Peyer's patch (tissue), 4 donors: ENCODE results near the gene KCNQ1. TPM values are rescaled to one million over a fixed set of nuclear protein-coding genes. Genes with fewer than 3 reads are reported as not detected.

ENCODE experiments used
- DNase-seq, 3 donors: peaks; one replicate each; pipeline ENCODE4 v3.0.0-alpha.2; 2017 to 2019
- H3K27ac ChIP-seq, 4 donors: fragments of 200-600 bp; sonication (generic); one replicate each; pipeline ENCODE4 v1.5.1; 2016 to 2019
- H3K27me3 ChIP-seq, 2 donors: fragments of 200-600 bp; sonication (generic); one replicate each; pipeline ENCODE4 v1.5.1; 2019
- H3K36me3 ChIP-seq, 3 donors: fragments of 200-600 bp; sonication (generic); one replicate each; pipeline ENCODE4 v1.5.1; 2016 to 2019
- H3K4me1 ChIP-seq, 4 donors: fragments of 200-600 bp; sonication (generic); one replicate each; pipeline ENCODE4 v1.5.1; 2016 to 2019
- H3K4me3 ChIP-seq, 4 donors: fragments of 200-600 bp; sonication (generic); 1 replicate in 3 of 4; 2 replicates in 1 of 4; pipeline ENCODE4 v1.5.1; 2016 to 2019; ENCODE audit warnings: mild to moderate bottlenecking in 1 of 4
- H3K9me3 ChIP-seq, 4 donors: fragments of 200-600 bp; sonication (generic); one replicate each; pipeline ENCODE4 v1.5.1; 2016 to 2019; ENCODE audit warnings: mild to moderate bottlenecking in 1 of 4
- CTCF ChIP-seq, 6 experiments: fragments of 450-650 bp in 4 of 6; fragments of 200-600 bp in 2 of 6; sonication (generic) in 1 of 6; IDR thresholded peaks; one replicate each; pipeline ENCODE4 v1.5.1; 2017 to 2019; ENCODE audit warnings: antibody characterized with exemption in 6 of 6, mild to moderate bottlenecking in 3 of 6, moderate library complexity in 1 of 6
- POLR2A ChIP-seq, 2 donors: fragments of 450-650 bp; IDR thresholded peaks; one replicate each; pipeline ENCODE4 v1.5.1; 2017; ENCODE audit warnings: antibody characterized with exemption in 2 of 2, mild to moderate bottlenecking in 2 of 2, moderate library complexity in 2 of 2
- total RNA-seq, 4 donors: library from RNA; depleted of rRNA; stranded (reverse); fragments of >200 nt; gene quantifications; one replicate each; pipeline ENCODE4 v1.1.0, GENCODE V29; 2016

KCNQ1 gene
- total RNA-seq, 4 donors from 2014 or later, result 50.6 to 66.4 (median 54.2) TPM

- peaks cover 0 to 5% (median 0%) of the 10 kb centered on the region in 4 donors for H3K4me1 ChIP-seq
- no peak overlapping the region for H3K27ac ChIP-seq
- TF ChIP-seq CTCF (IDR thresholded peaks at IDR 0.05) (no peak), POLR2A (IDR thresholded peaks at IDR 0.05) (no peak)
- H3K27me3 ChIP-seq, result no peaks in the 10 kb centered on the region
- H3K36me3 ChIP-seq, result no peaks in the 10 kb centered on the region
- peak in 1 of 3 donors; percentile 20 for DNase-seq
- H3K4me3 ChIP-seq, result no peak overlapping the region
- H3K9me3 ChIP-seq, result no peaks in the 10 kb centered on the region
Observed at GRCh38 chr11:2701898-2702434, 257.2 kb downstream of the KCNQ1 start.

- TF ChIP-seq POLR2A (IDR thresholded peaks at IDR 0.05) (no peak), CTCF (IDR thresholded peaks at IDR 0.05) (no peak)
- H3K27me3 ChIP-seq, result no peaks in the 10 kb centered on the region
- no peak overlapping the region for H3K4me3 ChIP-seq
- DNase-seq, result peak in 1 of 3 donors; percentile 46
- peaks cover 0 to 5% (median 0%) of the 10 kb centered on the region in 4 donors for H3K4me1 ChIP-seq
- no peaks in the 10 kb centered on the region for H3K9me3 ChIP-seq
- no peak overlapping the region for H3K27ac ChIP-seq
- H3K36me3 ChIP-seq, result no peaks in the 10 kb centered on the region
Observed at GRCh38 chr11:2702771-2703362, 258.1 kb downstream of the KCNQ1 start.

GRCh38 chr11:2703363-2704141 lies 258.7 kb downstream of the KCNQ1 start:
- H3K27ac ChIP-seq, result no peak overlapping the region
- peak in 1 of 3 donors; percentile 34 for DNase-seq
- no peaks in the 10 kb centered on the region for H3K36me3 ChIP-seq
- TF ChIP-seq CTCF (IDR thresholded peaks at IDR 0.05) (no peak), POLR2A (IDR thresholded peaks at IDR 0.05) (no peak)
- no peaks in the 10 kb centered on the region for H3K27me3 ChIP-seq
- H3K9me3 ChIP-seq, result no peaks in the 10 kb centered on the region
- H3K4me3 ChIP-seq, result no peak overlapping the region
- H3K4me1 ChIP-seq, result peaks cover 0 to 7% (median 0%) of the 10 kb centered on the region in 4 donors

- DNase-seq, result peak in 1 of 3 donors; percentile 15
- Histone ChIP-seq H3K36me3 (no peaks in the 10 kb centered on the region), H3K27me3 (no peaks in the 10 kb centered on the region), H3K4me1 (peaks cover 0 to 12% (median 0%) of the 10 kb centered on the region in 4 donors), H3K9me3 (no peaks in the 10 kb centered on the region), H3K4me3 (no peak overlapping the region), H3K27ac (no peak overlapping the region)
- no peak for TF ChIP-seq CTCF (IDR thresholded peaks at IDR 0.05)
- TF ChIP-seq POLR2A (IDR thresholded peaks at IDR 0.05), result no peak
Observed at GRCh38 chr11:2704356-2704755, 259.5 kb downstream of the KCNQ1 start.

GRCh38 chr11:2704896-2705606 lies 260.2 kb downstream of the KCNQ1 start:
- Histone ChIP-seq H3K27ac (no peak overlapping the region), H3K9me3 (no peaks in the 10 kb centered on the region), H3K4me3 (no peak overlapping the region), H3K27me3 (no peaks in the 10 kb centered on the region), H3K4me1 (peaks cover 0 to 12% (median 0%) of the 10 kb centered on the region in 4 donors), H3K36me3 (no peaks in the 10 kb centered on the region)
- TF ChIP-seq POLR2A (IDR thresholded peaks at IDR 0.05) (no peak), CTCF (IDR thresholded peaks at IDR 0.05) (no peak)
- DNase-seq, result peak in 1 of 3 donors; percentile 31
